ENCODE results near the gene TEX10. TPM values are rescaled to one million over a fixed set of nuclear protein-coding genes. Genes with fewer than 3 reads are reported as not detected.

The TEX10 gene
- total RNA-seq, 4 donors from 2014 or later: 10.4 to 16.4 (median 11.2) TPM

- no peak overlapping the region for H3K4me3 ChIP-seq
- no peaks in the 10 kb centered on the region for H3K9me3 ChIP-seq
- DNase-seq (ENCODE audit: extremely low spot score): no peak
- 93% methylated on average over 3 of the region's 3 CpGs for WGBS
- H3K27me3 ChIP-seq: no peaks in the 10 kb centered on the region
- intact Hi-C loops (cut with DNase I): no loop called here
- H3K36me3 ChIP-seq: no peaks in the 10 kb centered on the region
- TF ChIP-seq POLR2AphosphoS5 (IDR thresholded peaks at IDR 0.05): no peak
- no peak for TF ChIP-seq CTCF (IDR thresholded peaks at IDR 0.05)
- no peak overlapping the region for H3K27ac ChIP-seq (replicated peaks in 1 of 4)
- H3K4me1 ChIP-seq: no peaks in the 10 kb centered on the region
Observed at GRCh38 chr9:100359057-100359456, 6.3 kb upstream of the TEX10 start.

GRCh38 chr9:100357501-100357900, 4.8 kb upstream of the TEX10 start:
- no peak for DNase-seq (ENCODE audit: extremely low spot score)
- 50% methylated on average over 1 of the region's 1 CpG for WGBS
- Histone ChIP-seq H3K27me3 (no peaks in the 10 kb centered on the region), H3K4me3 (no peak overlapping the region), H3K9me3 (no peaks in the 10 kb centered on the region), H3K4me1 (peaks cover 3 to 8% (median 7%) of the 10 kb centered on the region in 4 donors), H3K27ac (replicated peaks in 1 of 4) (no peak overlapping the region), H3K36me3 (no peaks in the 10 kb centered on the region)
- TF ChIP-seq POLR2AphosphoS5 (IDR thresholded peaks at IDR 0.05): no peak
- TF ChIP-seq POLR2A (IDR thresholded peaks at IDR 0.05; ENCODE audit: low read depth): no peak
- no peak for TF ChIP-seq EP300 (IDR thresholded peaks at IDR 0.05)
- no peak for TF ChIP-seq CTCF (IDR thresholded peaks at IDR 0.05)
- intact Hi-C loops (cut with DNase I): no loop called here

GRCh38 chr9:100355561-100355960, 2.8 kb upstream of the TEX10 start:
- intact Hi-C loops (cut with DNase I): no loop called here
- H3K27me3 ChIP-seq: no peaks in the 10 kb centered on the region
- 100% methylated on average over 2 of the region's 2 CpGs for WGBS

GRCh38 chr9:100354121-100354800, 1.5 kb upstream of the TEX10 start:
- no peaks in the 10 kb centered on the region for H3K9me3 ChIP-seq
- intact Hi-C loops (cut with DNase I): loop anchor here (5.0 kb wide), 2 partner anchors 73 to 243 kb away; partner anchors contain the start of gene MSANTD3
- DNase-seq (ENCODE audit: extremely low spot score): no peak
- H3K4me3 ChIP-seq: no peak overlapping the region
- no peaks in the 10 kb centered on the region for H3K36me3 ChIP-seq
- H3K4me1 ChIP-seq: peaks cover 10 to 35% (median 29%) of the 10 kb centered on the region in 4 donors
- no peaks in the 10 kb centered on the region for H3K27me3 ChIP-seq
- TF ChIP-seq EP300 (IDR thresholded peaks at IDR 0.05) (no peak), CTCF (IDR thresholded peaks at IDR 0.05) (no peak), POLR2AphosphoS5 (IDR thresholded peaks at IDR 0.05) (no peak), POLR2A (IDR thresholded peaks at IDR 0.05; ENCODE audit: low read depth) (no peak)
- 92% methylated on average over 2 of the region's 2 CpGs for WGBS
- H3K27ac ChIP-seq (replicated peaks in 1 of 4): no peak overlapping the region

More at GRCh38 chr9:100355561-100355960, 2.8 kb upstream of the TEX10 start:
- Histone ChIP-seq H3K4me3 (no peak overlapping the region), H3K4me1 (peaks cover 10 to 23% (median 21%) of the 10 kb centered on the region in 4 donors), H3K36me3 (no peaks in the 10 kb centered on the region), H3K27ac (replicated peaks in 1 of 4) (no peak overlapping the region), H3K9me3 (no peaks in the 10 kb centered on the region)
- no peak for DNase-seq (ENCODE audit: extremely low spot score)
- TF ChIP-seq POLR2AphosphoS5 (IDR thresholded peaks at IDR 0.05) (no peak), EP300 (IDR thresholded peaks at IDR 0.05) (no peak), POLR2A (IDR thresholded peaks at IDR 0.05; ENCODE audit: low read depth) (no peak), CTCF (IDR thresholded peaks at IDR 0.05) (no peak)
